K562 (cell line): Measurements from ENCODE around the gene NECAB3. TPM values are rescaled to one million over a fixed set of nuclear protein-coding genes. Genes with fewer than 3 reads are reported as not detected.

Source experiments
- ADNP ChIP-seq: fragments of 200-800 bp; sonication (Bioruptor generic); IDR thresholded peaks from 2 replicates; pipeline ENCODE4 v1.6.1; 2016; ENCODE audit warnings: missing genetic modification characterization, missing compliant biosample characterization
- ATF4 ChIP-seq: fragments of 450-650 bp; formaldehyde crosslinking; IDR thresholded peaks from 2 replicates; pipeline ENCODE4 v1.4.0; 2022; ENCODE audit warnings: mild to moderate bottlenecking, moderate library complexity
- CHD1 ChIP-seq: fragments of 200-600 bp; sonication (generic); IDR thresholded peaks from one replicate; pipeline ENCODE4 v1.6.1; 2012; ENCODE audit warnings: mild to moderate bottlenecking, moderate library complexity, low read length, inconsistent platforms
- FIP1L1 ChIP-seq: fragments of 200-400 bp; formaldehyde crosslinking; IDR thresholded peaks from 2 replicates; pipeline ENCODE4 v1.6.1; 2018; ENCODE audit warnings: mild to moderate bottlenecking, low read depth, low read length; ENCODE audit not compliant: poor library complexity, severe bottlenecking
- GMEB1 ChIP-seq: fragments of 250-450 bp; sonication (Bioruptor Pico); IDR thresholded peaks from 2 replicates; pipeline ENCODE4 v1.4.0; 2020; ENCODE audit warnings: mild to moderate bottlenecking
- HDAC1 ChIP-seq, 2 experiments: fragments of 450-650 bp; IDR thresholded peaks; 2 replicates each; pipeline ENCODE4 v1.6.1; 2016 to 2017; ENCODE audit warnings: inconsistent platforms in 1 of 2, mild to moderate bottlenecking in 1 of 2, moderate library complexity in 1 of 2
- HNRNPK ChIP-seq: fragments of 200-400 bp; formaldehyde crosslinking; IDR thresholded peaks from one replicate; pipeline ENCODE4 v1.6.1; 2018; ENCODE audit warnings: mild to moderate bottlenecking, low read depth, low read length; ENCODE audit not compliant: poor library complexity, severe bottlenecking
- HNRNPLL ChIP-seq: fragments of 200-400 bp; formaldehyde crosslinking; IDR thresholded peaks from 2 replicates; pipeline ENCODE4 v1.6.1; 2017; ENCODE audit warnings: low read length, low read depth, mild to moderate bottlenecking; ENCODE audit not compliant: poor library complexity, severe bottlenecking
- MCM5 ChIP-seq: fragments of 450-650 bp; IDR thresholded peaks from 2 replicates; pipeline ENCODE4 v1.6.1; 2016; ENCODE audit warnings: low read depth
- MTA1 ChIP-seq: fragments of 450-650 bp; IDR thresholded peaks from 2 replicates; pipeline ENCODE4 v1.6.1; 2017; ENCODE audit warnings: borderline replicate concordance
- MYC ChIP-seq, 2 experiments: fragments of 250-450 bp in 1 of 2; sonication (Bioruptor Pico) in 1 of 2; IDR thresholded peaks; 2 replicates each; pipeline versions ENCODE4 v1.5.1 to v1.6.1; 2012 to 2021; ENCODE audit warnings: low read depth in 2 of 2, borderline replicate concordance in 1 of 2, improper control_type of control experiment in 1 of 2, low read length in 1 of 2, mild to moderate bottlenecking in 1 of 2, moderate library complexity in 1 of 2
- NR4A1 ChIP-seq, 2 experiments: fragments of 250-450 bp in 1 of 2; fragments of 450-650 bp in 1 of 2; sonication (Bioruptor Pico) in 1 of 2; IDR thresholded peaks; 2 replicates each; pipeline versions ENCODE4 v1.4.0 to v1.6.1; 2016 to 2020; ENCODE audit warnings: mild to moderate bottlenecking in 2 of 2, missing compliant biosample characterization in 1 of 2, missing genetic modification characterization in 1 of 2, moderate library complexity in 1 of 2
- PTTG1 ChIP-seq: fragments of 450-650 bp; IDR thresholded peaks from 2 replicates; pipeline ENCODE4 v1.6.1; 2016; ENCODE audit warnings: low read depth, mild to moderate bottlenecking, missing genetic modification characterization, missing compliant biosample characterization
- RB1 ChIP-seq: fragments of 450-650 bp; IDR thresholded peaks from 2 replicates; pipeline ENCODE4 v1.6.1; 2017; ENCODE audit warnings: low read depth, mild to moderate bottlenecking
- SIN3B ChIP-seq: fragments of 450-650 bp; IDR thresholded peaks from 2 replicates; pipeline ENCODE4 v1.6.1; 2017; ENCODE audit warnings: low read depth, mild to moderate bottlenecking, moderate library complexity
- SMAD4 ChIP-seq: fragments of 250-450 bp; sonication (Bioruptor Pico); conservative IDR thresholded peaks from 2 replicates; pipeline ENCODE4 v1.8.0; 2021; ENCODE audit warnings: inconsistent platforms, mild to moderate bottlenecking, moderate library complexity
- UBTF ChIP-seq, 2 experiments: IDR thresholded peaks; 2 replicates each; pipeline ENCODE4 v1.6.1; 2012; ENCODE audit warnings: improper control_type of control experiment in 2 of 2, low read depth in 2 of 2, low read length in 2 of 2, borderline replicate concordance in 1 of 2
- ZBTB7A ChIP-seq: IDR thresholded peaks from 2 replicates; pipeline ENCODE4 v1.6.1; 2011; ENCODE audit warnings: low read depth, mild to moderate bottlenecking, low read length, moderate library complexity, borderline replicate concordance; ENCODE audit not compliant: control insufficient read depth
- ZNF282 ChIP-seq: sonication (generic); formaldehyde crosslinking; IDR thresholded peaks from 2 replicates; pipeline ENCODE4 v1.8.1; 2023; ENCODE audit warnings: missing genetic modification reagents
- ZSCAN32 ChIP-seq: fragments of 450-650 bp; formaldehyde crosslinking; IDR thresholded peaks from 2 replicates; pipeline ENCODE4 v1.4.0; 2020; ENCODE audit warnings: mild to moderate bottlenecking, moderate library complexity
- polyA plus RNA-seq, 8 experiments: library from polyadenylated mRNA; depleted of rRNA in 4 of 8; stranded (reverse) in 5 of 8; unstranded in 3 of 8; fragments of >200 nt; fragmentation: Nextera tagmentation in 2 of 8; fragmentation: Illumina TruSeq in 1 of 8; extraction: Ambion mirVana in 2 of 8; extraction: Trizol in 1 of 8; gene quantifications; 2 replicates each; pipeline versions ENCODE4 v1.2.1 to v1.2.3, GENCODE V29; 2011 to 2014; ENCODE audit warnings: inconsistent platforms in 1 of 8, missing spikeins in 1 of 8
- total RNA-seq, 7 experiments: library from RNA; depleted of rRNA in 6 of 7; stranded (reverse); fragments of >200 nt in 6 of 7; fragmentation: Illumina TruSeq in 2 of 7; extraction: Trizol in 2 of 7; gene quantifications; 2 replicates each; pipeline versions ENCODE4 v1.2.1 to v1.2.3, GENCODE V29; 2011 to 2021; ENCODE audit warnings: low replicate concordance in 1 of 7

Gene NECAB3
- total and polyA plus RNA-seq, 9 of the 15 experiments (the other 6 are each of a cell fraction or from before 2014, with no cell fraction given) = 0.94 to 63.3 (median 31.5) TPM

- TF ChIP-seq NR4A1 (CRISPR knock-in tag; IDR thresholded peaks at IDR 0.05) (0 out of 2 replicates have a peak, but pooled peaks have one; percentile 19), NR4A1 (tag; IDR thresholded peaks at IDR 0.05) (no peak), ZSCAN32 (CRISPR knock-in tag) (peak; percentile 61; the same call in 1 of the 2 replicates), MTA1 (no peak), FIP1L1 (peak; percentile 79), HNRNPLL (peak; percentile 65), HNRNPK (no peak), ATF4 (CRISPR knock-in tag) (0 out of 2 replicates have a peak, but pooled peaks have one; percentile 61), ZBTB7A (peak; percentile 38; the same call in 1 of the 2 replicates), ZNF282 (CRISPR knock-in tag) (0 out of 2 replicates have a peak, but pooled peaks have one; percentile 69), UBTF (IDR thresholded peaks at IDR 0.05; ENCODE audit: borderline replicate concordance in 1 of 2, low read depth in 2 of 2, low read length in 2 of 2) (peak; percentile 79 to 87), HDAC1 (IDR thresholded peaks at IDR 0.05) (peak in 1 of 2 experiments; percentile 46; a peak in 1 of 4 replicates), SIN3B (0 out of 2 replicates have a peak, but pooled peaks have one; percentile 10), ADNP (tag) (no peak), RB1 (peak; percentile 78), SMAD4 (CRISPR knock-in tag) (0 out of 2 replicates have a peak, but pooled peaks have one; percentile 46), GMEB1 (CRISPR knock-in tag) (0 out of 2 replicates have a peak, but pooled peaks have one; percentile 22), PTTG1 (tag) (no peak), MCM5 (no peak), MYC (IDR thresholded peaks at IDR 0.05; ENCODE audit: low read depth, low read length) (no peak), MYC (CRISPR knock-in tag; IDR thresholded peaks at IDR 0.05; ENCODE audit: borderline replicate concordance, low read depth) (0 out of 2 replicates have a peak, but pooled peaks have one; percentile 25), CHD1 (peak; percentile 63)
Measured at GRCh38 chr20:33663161-33664084, 10.8 kb downstream of the NECAB3 start (continued).
